Smooth muscle cell (in vitro differentiated cells): ENCODE data around the gene ESPL1. TPM values are rescaled to one million over a fixed set of nuclear protein-coding genes. Genes with fewer than 3 reads are reported as not detected.

Source experiments
- DNase-seq: peaks from one replicate; lab custom pipeline; 2025; ENCODE audit not compliant: unreplicated experiment; lab: John Stamatoyannopoulos, UW
- H2AFZ ChIP-seq: fragments of 200-600 bp; sonication (generic); 2 replicates; pipeline ENCODE4 v1.6.0; 2016; ENCODE audit warnings: antibody characterized with exemption, low read depth, mild to moderate bottlenecking
- H3F3A ChIP-seq: fragments of 200-600 bp; sonication (generic); 2 replicates; pipeline ENCODE4 v1.6.0; 2017; ENCODE audit warnings: antibody characterized with exemption, low read depth
- H3K27ac ChIP-seq: fragments of 200-600 bp; sonication (generic); 2 replicates; pipeline ENCODE4 v1.5.1; 2016; ENCODE audit warnings: low read depth, mild to moderate bottlenecking
- H3K27me3 ChIP-seq: fragments of 200-600 bp; sonication (generic); 2 replicates; pipeline ENCODE4 v1.6.1; 2016; ENCODE audit warnings: low read depth, mild to moderate bottlenecking
- H3K36me3 ChIP-seq: fragments of 200-600 bp; sonication (generic); 2 replicates; pipeline ENCODE4 v1.5.1; 2016; ENCODE audit warnings: low read depth
- H3K4me1 ChIP-seq: fragments of 200-600 bp; sonication (generic); 2 replicates; pipeline ENCODE4 v1.5.1; 2016; ENCODE audit warnings: low read depth
- H3K4me2 ChIP-seq: fragments of 200-600 bp; sonication (generic); 2 replicates; pipeline ENCODE4 v1.6.0; 2016; ENCODE audit warnings: mild to moderate bottlenecking
- H3K4me3 ChIP-seq: fragments of 200-600 bp; sonication (generic); 2 replicates; pipeline ENCODE4 v1.5.1; 2016; ENCODE audit warnings: mild to moderate bottlenecking
- H3K79me2 ChIP-seq: fragments of 200-600 bp; sonication (generic); 2 replicates; pipeline ENCODE4 v1.6.0; 2016; ENCODE audit warnings: low read depth, mild to moderate bottlenecking
- H3K9ac ChIP-seq: fragments of 200-600 bp; sonication (generic); 2 replicates; pipeline ENCODE4 v1.6.0; 2016; ENCODE audit warnings: low read depth
- H3K9me3 ChIP-seq: fragments of 200-600 bp; sonication (generic); replicated peaks from 2 replicates; pipeline ENCODE4 v1.5.1; 2016; ENCODE audit warnings: low read depth
- H4K20me1 ChIP-seq: fragments of 200-600 bp; sonication (generic); 2 replicates; pipeline ENCODE4 v1.6.0; 2016; ENCODE audit warnings: low read depth
- WGBS: methylation state at CpG from one replicate; pipeline ENCODE4 v1.1.7; 2016; ENCODE audit warnings: low lambda C conversion rate; 5-methylcytosine and 5-hydroxymethylcytosine counted together
- polyA plus RNA-seq: library from polyadenylated mRNA; unstranded; fragments of >200 nt; fragmentation: Nextera tagmentation; extraction: Ambion mirVana; gene quantifications from 2 replicates; pipeline ENCODE4 v1.2.1, GENCODE V29; 2016
- total RNA-seq: library from RNA; depleted of rRNA; stranded (reverse); fragments of >200 nt; gene quantifications from 2 replicates; pipeline ENCODE4 v1.2.3, GENCODE V29; 2014
- TF ChIP-seq, protein P1 (sequence below): fragments of 200-600 bp; sonication (generic); IDR thresholded peaks from 2 replicates; pipeline ENCODE4 v1.5.1; 2017; ENCODE audit warnings: borderline replicate concordance, mild to moderate bottlenecking, antibody characterized with exemption; ENCODE audit not compliant: insufficient read depth, poor library complexity, severe bottlenecking

ESPL1 gene
- total and polyA plus RNA-seq, 2 experiments from 2014 or later: 2.0 to 3.1 TPM

- Histone ChIP-seq H3K27ac (peak overlapping the region; percentile 48), H3K4me3 (peak overlapping the region; percentile 64), H3K79me2 (peaks cover 5% of the 10 kb centered on the region), H3K27me3 (no peaks in the 10 kb centered on the region), H3K4me2 (peak overlapping the region; percentile 89), H3K36me3 (no peaks in the 10 kb centered on the region), H2AFZ (peak overlapping the region; percentile 80), H3K4me1 (peaks cover 15% of the 10 kb centered on the region), H3K9ac (peak overlapping the region; percentile 79), H3F3A (no peaks in the 10 kb centered on the region), H3K9me3 (no peaks in the 10 kb centered on the region), H4K20me1 (no peaks in the 10 kb centered on the region)
- TF ChIP-seq, protein P1, sequence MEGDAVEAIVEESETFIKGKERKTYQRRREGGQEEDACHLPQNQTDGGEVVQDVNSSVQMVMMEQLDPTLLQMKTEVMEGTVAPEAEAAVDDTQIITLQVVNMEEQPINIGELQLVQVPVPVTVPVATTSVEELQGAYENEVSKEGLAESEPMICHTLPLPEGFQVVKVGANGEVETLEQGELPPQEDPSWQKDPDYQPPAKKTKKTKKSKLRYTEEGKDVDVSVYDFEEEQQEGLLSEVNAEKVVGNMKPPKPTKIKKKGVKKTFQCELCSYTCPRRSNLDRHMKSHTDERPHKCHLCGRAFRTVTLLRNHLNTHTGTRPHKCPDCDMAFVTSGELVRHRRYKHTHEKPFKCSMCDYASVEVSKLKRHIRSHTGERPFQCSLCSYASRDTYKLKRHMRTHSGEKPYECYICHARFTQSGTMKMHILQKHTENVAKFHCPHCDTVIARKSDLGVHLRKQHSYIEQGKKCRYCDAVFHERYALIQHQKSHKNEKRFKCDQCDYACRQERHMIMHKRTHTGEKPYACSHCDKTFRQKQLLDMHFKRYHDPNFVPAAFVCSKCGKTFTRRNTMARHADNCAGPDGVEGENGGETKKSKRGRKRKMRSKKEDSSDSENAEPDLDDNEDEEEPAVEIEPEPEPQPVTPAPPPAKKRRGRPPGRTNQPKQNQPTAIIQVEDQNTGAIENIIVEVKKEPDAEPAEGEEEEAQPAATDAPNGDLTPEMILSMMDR: no peak
- 66% methylated on average over 18 of the region's 18 CpGs for WGBS
- no peak for DNase-seq
Measured at GRCh38 chr12:53267306-53267998, 647 bp upstream of the ESPL1 start.

- Histone ChIP-seq H3K4me3 (peak overlapping the region; percentile 64), H2AFZ (peak overlapping the region; percentile 80), H3K9ac (peak overlapping the region; percentile 79), H3K4me1 (peaks cover 15% of the 10 kb centered on the region), H3K36me3 (no peaks in the 10 kb centered on the region), H3K4me2 (peak overlapping the region; percentile 89), H3F3A (no peaks in the 10 kb centered on the region), H4K20me1 (no peaks in the 10 kb centered on the region), H3K27ac (peak overlapping the region; percentile 48), H3K79me2 (peaks cover 5% of the 10 kb centered on the region), H3K27me3 (no peaks in the 10 kb centered on the region), H3K9me3 (no peaks in the 10 kb centered on the region)
- 65% methylated on average over 20 of the region's 20 CpGs for WGBS
- no peak for DNase-seq
- TF ChIP-seq, protein P1: no peak
Measured at GRCh38 chr12:53268630-53269562, 797 bp downstream of the ESPL1 start.

DNA sequence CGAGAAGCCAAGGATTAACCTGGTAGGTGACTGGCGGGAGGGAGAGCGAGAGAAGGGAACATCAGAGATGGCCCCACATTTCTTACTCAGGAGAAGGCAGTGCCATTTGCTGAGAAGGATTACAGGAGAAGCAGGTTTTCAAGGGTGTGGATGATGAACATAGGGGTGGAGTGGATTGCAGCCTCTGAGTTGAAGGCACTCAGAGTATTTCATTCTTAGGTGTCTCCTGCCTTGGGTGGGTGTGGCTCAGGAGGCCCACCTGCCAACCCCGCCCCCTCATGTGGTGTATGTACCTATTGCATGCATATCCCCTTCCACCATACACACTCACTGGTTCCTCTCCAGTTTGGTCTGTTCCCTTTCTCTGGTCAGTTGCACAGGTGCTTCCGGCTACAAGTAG is 6.3 kb downstream of the ESPL1 start:
- H3F3A ChIP-seq: no peaks in the 10 kb centered on the region
- TF ChIP-seq, protein P1: no peak
- H3K36me3 ChIP-seq: no peaks in the 10 kb centered on the region
- no peaks in the 10 kb centered on the region for H4K20me1 ChIP-seq
- H3K79me2 ChIP-seq: peaks cover 5% of the 10 kb centered on the region
- H3K27ac ChIP-seq: no peak overlapping the region
- H3K27me3 ChIP-seq: no peaks in the 10 kb centered on the region
- no peak for DNase-seq
- H3K4me1 ChIP-seq: peaks cover 7% of the 10 kb centered on the region
- H3K4me2 ChIP-seq: no peak overlapping the region
- no peak overlapping the region for H3K4me3 ChIP-seq
- 77% methylated on average over 5 of the region's 5 CpGs for WGBS
- no peak overlapping the region for H2AFZ ChIP-seq
- no peak overlapping the region for H3K9ac ChIP-seq
- H3K9me3 ChIP-seq: no peaks in the 10 kb centered on the region
